ENCODE data around the gene TNFRSF1A. TPM values are rescaled to one million over a fixed set of nuclear protein-coding genes. Genes with fewer than 3 reads are reported as not detected.

Gene TNFRSF1A
- total RNA-seq, 5 donors from 2014 or later (not counting 1 experiment from before 2014, with no cell fraction given): 32.3 to 88.0 (median 86.5) TPM

GRCh38 chr12:6364044-6364374, 22.1 kb upstream of the TNFRSF1A start:
- peak; percentile 22 to 44 (median 34) for ATAC-seq (replicated peaks in 1 of 4)
- Mint-ChIP-seq H3K9me3 (no peaks in the 10 kb centered on the region), H3K36me3 (no peaks in the 10 kb centered on the region), H3K27me3 (no peaks in the 10 kb centered on the region), H3K4me3 (peak overlapping the region; percentile 59 to 83 (median 78)), H3K27ac (peak overlapping the region; percentile 89 to 90), H3K4me1 (peaks cover 33 to 48% (median 44%) of the 10 kb centered on the region in 3 donors)
- Histone ChIP-seq H3K4me3 (ENCODE audit: control insufficient read depth in 1 of 2, extremely low read depth in 1 of 2, low read length in 1 of 2) (peak overlapping the region; percentile 67 to 90), H3K9me3 (no peaks in the 10 kb centered on the region), H3K27ac (ENCODE audit: low read length) (peak overlapping the region; percentile 72), H3K4me1 (ENCODE audit: control insufficient read depth in 1 of 2, extremely low read depth in 1 of 2, insufficient read depth in 2 of 2, low read length in 2 of 2) (peaks cover 17 to 47% of the 10 kb centered on the region in 2 experiments), H3K27me3 (replicated peaks in 1 of 2; ENCODE audit: control insufficient read depth in 2 of 2, extremely low read depth in 1 of 2, insufficient read depth in 2 of 2, low read length in 1 of 2) (no peaks in the 10 kb centered on the region), H3K36me3 (ENCODE audit: control insufficient read depth in 2 of 2, extremely low read depth in 1 of 2, insufficient read depth in 1 of 2, low read length in 1 of 2) (no peaks in the 10 kb centered on the region)
- ChIA-PET CTCF (interaction anchor here (0.6 to 6.7 kb wide), 6 partner anchors 18 to 174 kb away, joined by 3 to 74 read pairs (median 6); no protein-coding TSS in a partner anchor), POLR2A (no interaction called here)
- 19% methylated on average over 15 of the region's 15 CpGs for WGBS (ENCODE audit: insufficient coverage)
- DNase-seq: peak in 16 of 35 experiments; percentile 13 to 51 (median 34)

- Mint-ChIP-seq H3K9me3 (no peaks in the 10 kb centered on the region), H3K27ac (peak overlapping the region; percentile 89 to 90), H3K36me3 (no peaks in the 10 kb centered on the region), H3K4me3 (peak overlapping the region; percentile 59 to 83 (median 78)), H3K4me1 (peaks cover 32 to 45% (median 44%) of the 10 kb centered on the region in 3 donors), H3K27me3 (no peaks in the 10 kb centered on the region)
- CTCF ChIA-PET: interaction anchor here (0.7 to 6.7 kb wide), 7 partner anchors 18 to 109 kb away, joined by 3 to 74 read pairs (median 7); no protein-coding TSS in a partner anchor
- POLR2A ChIA-PET: interaction anchor here in 1 of 2 donors (1.4 kb wide), 1 partner anchor 27 kb away, joined by 5 read pairs; no protein-coding TSS in a partner anchor
- no peaks in the 10 kb centered on the region for H3K27me3 ChIP-seq (replicated peaks in 1 of 2; ENCODE audit: control insufficient read depth in 2 of 2, extremely low read depth in 1 of 2, insufficient read depth in 2 of 2, low read length in 1 of 2)
- 1% methylated on average over 59 of the region's 59 CpGs for WGBS (ENCODE audit: insufficient coverage)
- H3K4me1 ChIP-seq (ENCODE audit: control insufficient read depth in 1 of 2, extremely low read depth in 1 of 2, insufficient read depth in 2 of 2, low read length in 2 of 2): peaks cover 17 to 43% of the 10 kb centered on the region in 2 experiments
- H3K9me3 ChIP-seq: no peaks in the 10 kb centered on the region
- H3K27ac ChIP-seq (ENCODE audit: low read length): peak overlapping the region; percentile 72
- no peaks in the 10 kb centered on the region for H3K36me3 ChIP-seq (ENCODE audit: control insufficient read depth in 2 of 2, extremely low read depth in 1 of 2, insufficient read depth in 1 of 2, low read length in 1 of 2)
- H3K4me3 ChIP-seq (ENCODE audit: control insufficient read depth in 1 of 2, extremely low read depth in 1 of 2, low read length in 1 of 2): peak overlapping the region; percentile 67 to 90
- ATAC-seq (replicated peaks in 1 of 4): peak; percentile 82 to 83 (median 82)
- DNase-seq: peak in 31 of 35 experiments; percentile 27 to 82 (median 51)
These were observed 21.6 kb upstream of the TNFRSF1A start for GRCh38 chr12:6363330-6364043.

GRCh38 chr12:6363010-6363329, 21.1 kb upstream of the TNFRSF1A start:
- Mint-ChIP-seq H3K4me3 (peak overlapping the region in 2 of 3 donors; percentile 59 to 83), H3K9me3 (no peaks in the 10 kb centered on the region), H3K27ac (peak overlapping the region in 1 of 2 donors; percentile 48), H3K4me1 (peaks cover 30 to 44% (median 42%) of the 10 kb centered on the region in 3 donors), H3K36me3 (no peaks in the 10 kb centered on the region), H3K27me3 (no peaks in the 10 kb centered on the region)
- CTCF ChIA-PET: interaction anchor here (0.6 to 6.7 kb wide), 7 partner anchors 17 to 195 kb away, joined by 3 to 74 read pairs (median 4); no protein-coding TSS in a partner anchor
- Histone ChIP-seq H3K4me3 (ENCODE audit: control insufficient read depth in 1 of 2, extremely low read depth in 1 of 2, low read length in 1 of 2) (peak overlapping the region; percentile 67 to 90), H3K9me3 (no peaks in the 10 kb centered on the region), H3K36me3 (ENCODE audit: control insufficient read depth in 2 of 2, extremely low read depth in 1 of 2, insufficient read depth in 1 of 2, low read length in 1 of 2) (no peaks in the 10 kb centered on the region), H3K27me3 (replicated peaks in 1 of 2; ENCODE audit: control insufficient read depth in 2 of 2, extremely low read depth in 1 of 2, insufficient read depth in 2 of 2, low read length in 1 of 2) (no peaks in the 10 kb centered on the region), H3K27ac (ENCODE audit: low read length) (peak overlapping the region; percentile 45), H3K4me1 (ENCODE audit: control insufficient read depth in 1 of 2, extremely low read depth in 1 of 2, insufficient read depth in 2 of 2, low read length in 2 of 2) (peaks cover 17 to 38% of the 10 kb centered on the region in 2 experiments)
- DNase-seq (no peak), ATAC-seq (replicated peaks in 1 of 4) (no peak)
- POLR2A ChIA-PET: interaction anchor here in 1 of 2 donors (1.4 kb wide), 1 partner anchor 27 kb away, joined by 5 read pairs; no protein-coding TSS in a partner anchor
- 0% methylated on average over 1 of the region's 4 CpGs for whole genome bisulfite sequencing (ENCODE audit: insufficient coverage)

- no peaks in the 10 kb centered on the region for H3K9me3 ChIP-seq
- H3K9me3 Mint-ChIP-seq: no peaks in the 10 kb centered on the region
- H3K4me1 Mint-ChIP-seq: peaks cover 25 to 39% (median 37%) of the 10 kb centered on the region in 3 donors
- no peaks in the 10 kb centered on the region for H3K27me3 Mint-ChIP-seq
- 100% methylated on average over 1 of the region's 3 CpGs for WGBS (ENCODE audit: insufficient coverage)
- ATAC-seq (replicated peaks in 1 of 4) (no peak), DNase-seq (no peak)
- peak overlapping the region in 2 of 3 donors; percentile 59 to 71 for H3K4me3 Mint-ChIP-seq
- H3K4me1 ChIP-seq (ENCODE audit: control insufficient read depth in 1 of 2, extremely low read depth in 1 of 2, insufficient read depth in 2 of 2, low read length in 2 of 2): peaks cover 14 to 32% of the 10 kb centered on the region in 2 experiments
- H3K4me3 ChIP-seq (ENCODE audit: control insufficient read depth in 1 of 2, extremely low read depth in 1 of 2, low read length in 1 of 2): no peak overlapping the region
- ChIA-PET POLR2A (interaction anchor here in 1 of 2 donors (1.4 kb wide), 1 partner anchor 26 kb away, joined by 5 read pairs; no protein-coding TSS in a partner anchor), CTCF (interaction anchor here in 1 of 2 donors (0.6 to 6.7 kb wide), 2 partner anchors 28 to 196 kb away, joined by 3 to 74 read pairs; no protein-coding TSS in a partner anchor)
- H3K36me3 Mint-ChIP-seq: no peaks in the 10 kb centered on the region
- peak overlapping the region; percentile 88 to 94 for H3K27ac Mint-ChIP-seq
- H3K36me3 ChIP-seq (ENCODE audit: control insufficient read depth in 2 of 2, extremely low read depth in 1 of 2, insufficient read depth in 1 of 2, low read length in 1 of 2): no peaks in the 10 kb centered on the region
- no peaks in the 10 kb centered on the region for H3K27me3 ChIP-seq (replicated peaks in 1 of 2; ENCODE audit: control insufficient read depth in 2 of 2, extremely low read depth in 1 of 2, insufficient read depth in 2 of 2, low read length in 1 of 2)
- H3K27ac ChIP-seq (ENCODE audit: low read length): no peak overlapping the region
These were observed 20.5 kb upstream of the TNFRSF1A start for GRCh38 chr12:6362403-6362802.

GRCh38 chr12:6361834-6362233, 20.0 kb upstream of the TNFRSF1A start:
- no peak overlapping the region for H3K27ac ChIP-seq (ENCODE audit: low read length)
- H3K36me3 ChIP-seq (ENCODE audit: control insufficient read depth in 2 of 2, extremely low read depth in 1 of 2, insufficient read depth in 1 of 2, low read length in 1 of 2): no peaks in the 10 kb centered on the region
- DNase-seq: peak in 8 of 35 experiments; percentile 17 to 41 (median 29)
- H3K4me1 ChIP-seq (ENCODE audit: control insufficient read depth in 1 of 2, extremely low read depth in 1 of 2, insufficient read depth in 2 of 2, low read length in 2 of 2): peaks cover 14 to 32% of the 10 kb centered on the region in 2 experiments
- Mint-ChIP-seq H3K36me3 (no peaks in the 10 kb centered on the region), H3K27me3 (no peaks in the 10 kb centered on the region), H3K27ac (peak overlapping the region; percentile 88 to 94), H3K9me3 (no peaks in the 10 kb centered on the region), H3K4me3 (peak overlapping the region; percentile 22 to 71 (median 59)), H3K4me1 (peaks cover 19 to 33% (median 32%) of the 10 kb centered on the region in 3 donors)
- peak overlapping the region in 1 of 2 donors; percentile 23 for H3K4me3 ChIP-seq (ENCODE audit: control insufficient read depth in 1 of 2, extremely low read depth in 1 of 2, low read length in 1 of 2)
- H3K9me3 ChIP-seq: no peaks in the 10 kb centered on the region
- 84% methylated on average over 8 of the region's 14 CpGs for WGBS (ENCODE audit: insufficient coverage)
- CTCF ChIA-PET: no interaction called here
- POLR2A ChIA-PET: no interaction called here
- no peaks in the 10 kb centered on the region for H3K27me3 ChIP-seq (replicated peaks in 1 of 2; ENCODE audit: control insufficient read depth in 2 of 2, extremely low read depth in 1 of 2, insufficient read depth in 2 of 2, low read length in 1 of 2)
- ATAC-seq (replicated peaks in 1 of 4): peak; percentile 45 to 60 (median 53)

GRCh38 chr12:6360578-6361490, 19.0 kb upstream of the TNFRSF1A start:
- Mint-ChIP-seq H3K36me3 (no peaks in the 10 kb centered on the region), H3K4me1 (peaks cover 18 to 38% (median 31%) of the 10 kb centered on the region in 3 donors), H3K9me3 (no peaks in the 10 kb centered on the region), H3K4me3 (peak overlapping the region in 1 of 3 donors; percentile 59), H3K27ac (peak overlapping the region; percentile 64 to 94), H3K27me3 (no peaks in the 10 kb centered on the region)
- POLR2A ChIA-PET: no interaction called here
- Histone ChIP-seq H3K4me1 (ENCODE audit: control insufficient read depth in 1 of 2, extremely low read depth in 1 of 2, insufficient read depth in 2 of 2, low read length in 2 of 2) (peaks cover 14 to 32% of the 10 kb centered on the region in 2 experiments), H3K36me3 (ENCODE audit: control insufficient read depth in 2 of 2, extremely low read depth in 1 of 2, insufficient read depth in 1 of 2, low read length in 1 of 2) (no peaks in the 10 kb centered on the region), H3K4me3 (ENCODE audit: control insufficient read depth in 1 of 2, extremely low read depth in 1 of 2, low read length in 1 of 2) (no peak overlapping the region), H3K27ac (ENCODE audit: low read length) (no peak overlapping the region), H3K27me3 (replicated peaks in 1 of 2; ENCODE audit: control insufficient read depth in 2 of 2, extremely low read depth in 1 of 2, insufficient read depth in 2 of 2, low read length in 1 of 2) (no peaks in the 10 kb centered on the region), H3K9me3 (no peaks in the 10 kb centered on the region)
- no peak for ATAC-seq (replicated peaks in 1 of 4)
- WGBS (ENCODE audit: insufficient coverage): 94% methylated on average over 4 of the region's 11 CpGs
- no peak for DNase-seq
- CTCF ChIA-PET: no interaction called here
